Neural cell (in vitro differentiated cells): ENCODE results near the gene MAP3K20. TPM values are rescaled to one million over a fixed set of nuclear protein-coding genes. Genes with fewer than 3 reads are reported as not detected.
"Not testable (repeated sequence)": the region's sequence is repeated elsewhere in the genome, so short reads cannot be mapped to it uniquely, and the experiment has no call there.

Experiments used
- H2AFZ ChIP-seq: fragments of 200-600, 300-800 bp; sonication (generic), shearing (Covaris generic); 2 replicates; pipeline ENCODE4 v1.6.0; 2014; ENCODE audit warnings: low read depth, mild to moderate bottlenecking, antibody characterized with exemption, low read length, moderate library complexity
- H3F3A ChIP-seq: fragments of 200-600 bp; shearing (Covaris generic); 2 replicates; pipeline ENCODE4 v1.6.1; 2016; ENCODE audit warnings: mild to moderate bottlenecking, moderate library complexity, mixed read lengths, antibody characterized with exemption, low read length; ENCODE audit not compliant: insufficient read depth, poor library complexity, severe bottlenecking
- H3K27ac ChIP-seq: fragments of 200-600, 300-800 bp; sonication (generic), shearing (Covaris generic); 2 replicates; pipeline ENCODE4 v1.5.1; 2014; ENCODE audit warnings: mild to moderate bottlenecking, low read length, moderate library complexity
- H3K27me3 ChIP-seq: fragments of 300-800, 200-600 bp; sonication (generic), shearing (Covaris generic); 2 replicates; pipeline ENCODE4 v1.6.0; 2014; ENCODE audit warnings: mild to moderate bottlenecking, low read depth, low read length, moderate library complexity; ENCODE audit not compliant: insufficient read depth
- H3K36me3 ChIP-seq: fragments of 300-800, 200-600 bp; sonication (generic), shearing (Covaris generic); 2 replicates; pipeline ENCODE4 v1.5.1; 2014; ENCODE audit warnings: mild to moderate bottlenecking, antibody characterized with exemption, low read length, moderate library complexity; ENCODE audit not compliant: insufficient read depth
- H3K4me2 ChIP-seq: fragments of 300-800, 200-600 bp; sonication (generic), shearing (Covaris generic); 2 replicates; pipeline ENCODE4 v1.6.0; 2014; ENCODE audit warnings: mild to moderate bottlenecking, low read length
- H3K4me3 ChIP-seq: fragments of 300-800, 200-600 bp; sonication (generic), shearing (Covaris generic); 2 replicates; pipeline ENCODE4 v1.5.1; 2014; ENCODE audit warnings: mild to moderate bottlenecking, low read length, moderate library complexity
- H3K79me2 ChIP-seq: fragments of 200-600 bp; shearing (Covaris generic); replicated peaks from 2 replicates; pipeline ENCODE4 v1.6.0; 2014; ENCODE audit warnings: mild to moderate bottlenecking, low read length, moderate library complexity; ENCODE audit not compliant: insufficient read depth
- H3K9ac ChIP-seq: fragments of 300-800, 200-600 bp; sonication (generic), shearing (Covaris generic); 2 replicates; pipeline ENCODE4 v1.6.1; 2016; ENCODE audit warnings: mild to moderate bottlenecking, low read length, mixed read lengths
- H3K9me2 ChIP-seq: fragments of 200-600 bp; shearing (Covaris generic); 2 replicates; pipeline ENCODE4 v1.6.1; 2016; ENCODE audit warnings: mild to moderate bottlenecking, low read length, mixed read lengths; ENCODE audit not compliant: insufficient read depth
- H3K9me3 ChIP-seq: fragments of 200-600, 300-800 bp; sonication (generic), shearing (Covaris generic); 2 replicates; pipeline ENCODE4 v1.6.1; 2016; ENCODE audit warnings: mild to moderate bottlenecking, mixed run types, low read length, moderate library complexity, mixed read lengths
- H4K20me1 ChIP-seq: fragments of 200-600 bp; shearing (Covaris generic); 2 replicates; pipeline ENCODE4 v1.6.1; 2016; ENCODE audit warnings: mild to moderate bottlenecking, mixed run types; ENCODE audit not compliant: insufficient read depth
- CTCF ChIP-seq: fragments of 450-650 bp; IDR thresholded peaks from 2 replicates; pipeline ENCODE4 v1.5.1; 2014; ENCODE audit warnings: antibody characterized with exemption, mild to moderate bottlenecking, moderate library complexity; ENCODE audit not compliant: poor library complexity, severe bottlenecking
- EP300 ChIP-seq: fragments of 450-650 bp; conservative IDR thresholded peaks from 2 replicates; pipeline ENCODE4 v1.6.1; 2014; ENCODE audit warnings: antibody characterized with exemption, mild to moderate bottlenecking, moderate library complexity; ENCODE audit not compliant: poor library complexity, severe bottlenecking
- EZH2 ChIP-seq: fragments of 200-600, 300-800 bp; shearing (Covaris generic), sonication (generic); IDR thresholded peaks from 2 replicates; pipeline ENCODE4 v1.6.1; 2014; ENCODE audit warnings: antibody characterized with exemption, low read length, borderline replicate concordance, mild to moderate bottlenecking; ENCODE audit not compliant: insufficient read depth, poor library complexity, severe bottlenecking
- MXI1 ChIP-seq: fragments of 450-650 bp; conservative IDR thresholded peaks from 2 replicates; pipeline ENCODE4 v1.6.1; 2014; ENCODE audit warnings: antibody characterized with exemption, mild to moderate bottlenecking; ENCODE audit not compliant: poor library complexity, severe bottlenecking
- POLR2AphosphoS5 ChIP-seq: IDR thresholded peaks from 2 replicates; pipeline ENCODE4 v1.6.1; 2012
- RAD21 ChIP-seq: fragments of 450-650 bp; conservative IDR thresholded peaks from 2 replicates; pipeline ENCODE4 v1.6.1; 2014; ENCODE audit warnings: antibody characterized with exemption, mild to moderate bottlenecking, moderate library complexity
- REST ChIP-seq: IDR thresholded peaks from 2 replicates; pipeline ENCODE4 v1.6.1; 2012; ENCODE audit warnings: borderline replicate concordance
- SMC3 ChIP-seq: fragments of 450-650 bp; conservative IDR thresholded peaks from 2 replicates; pipeline ENCODE4 v1.6.1; 2014; ENCODE audit warnings: antibody characterized with exemption, mild to moderate bottlenecking, moderate library complexity; ENCODE audit not compliant: poor library complexity
- TAF1 ChIP-seq: IDR thresholded peaks from 2 replicates; pipeline ENCODE4 v1.6.1; 2012; ENCODE audit warnings: low read depth
- polyA plus RNA-seq: library from polyadenylated mRNA; depleted of rRNA; stranded (reverse); fragments of >200 nt; gene quantifications from 2 replicates; pipeline ENCODE4 v1.2.3, GENCODE V29; 2014

Gene MAP3K20
- polyA plus RNA-seq, 1 donor from 2014 or later: 0.48 TPM

GRCh38 chr2:173258701-173259100, 183.1 kb downstream of the MAP3K20 start:
- Histone ChIP-seq H3F3A (no peaks in the 10 kb centered on the region), H3K79me2 (no peaks in the 10 kb centered on the region), H3K27ac (no peak overlapping the region), H3K36me3 (no peaks in the 10 kb centered on the region), H2AFZ (no peak overlapping the region), H3K27me3 (peaks cover 38% of the 10 kb centered on the region), H3K4me3 (no peak overlapping the region), H3K9ac (no peak overlapping the region), H3K9me3 (no peaks in the 10 kb centered on the region), H4K20me1 (no peaks in the 10 kb centered on the region), H3K9me2 (no peaks in the 10 kb centered on the region), H3K4me2 (no peak overlapping the region)
- TF ChIP-seq EZH2 (no peak), EP300 (no peak), REST (no peak), CTCF (no peak), MXI1 (no peak), SMC3 (no peak), TAF1 (no peak), POLR2AphosphoS5 (no peak), RAD21 (no peak)

GRCh38 chr2:173262356-173262755, 186.7 kb downstream of the MAP3K20 start:
- not testable (repeated sequence) for H3K9ac ChIP-seq, H3K79me2 ChIP-seq, H3K36me3 ChIP-seq, H3K27me3 ChIP-seq, H4K20me1 ChIP-seq, H3K4me2 ChIP-seq, H3K4me3 ChIP-seq, H3K27ac ChIP-seq, H2AFZ ChIP-seq, H3K9me2 ChIP-seq, H3K9me3 ChIP-seq, H3F3A ChIP-seq

- Histone ChIP-seq H3K4me3 (no peak overlapping the region), H2AFZ (no peak overlapping the region), H3K79me2 (no peaks in the 10 kb centered on the region), H3K27ac (no peak overlapping the region), H3K9ac (no peak overlapping the region), H3K36me3 (no peaks in the 10 kb centered on the region), H3K4me2 (no peak overlapping the region), H3F3A (no peaks in the 10 kb centered on the region), H3K27me3 (no peaks in the 10 kb centered on the region), H3K9me2 (no peaks in the 10 kb centered on the region), H3K9me3 (no peaks in the 10 kb centered on the region), H4K20me1 (no peaks in the 10 kb centered on the region)
- TF ChIP-seq SMC3: no peak
- no peak for TF ChIP-seq EP300
- no peak for TF ChIP-seq EZH2
- no peak for TF ChIP-seq RAD21
- no peak for TF ChIP-seq TAF1
- no peak for TF ChIP-seq CTCF
- TF ChIP-seq MXI1: no peak
- no peak for TF ChIP-seq REST
Observed at GRCh38 chr2:173264151-173264550, 188.5 kb downstream of the MAP3K20 start.
